HG03103 (cell line): Measurements from ENCODE around the gene ZNF841.
A peak's percentile ranks its signal among the peaks of the same experiment; 100 is the strongest.
"Not testable (repeated sequence)": the region's sequence is repeated elsewhere in the genome, so short reads cannot be mapped to it uniquely, and the experiment has no call there.

ENCODE experiments used
- ATAC-seq: cut with Tn5 transposase; IDR thresholded peaks from one replicate; pipeline ENCODE4 v1.9.1; 2021; ENCODE audit warnings: low read depth; ENCODE audit not compliant: unreplicated experiment

Gene ZNF841

GRCh38 chr19:52069653-52070052 lies 25.9 kb downstream of the ZNF841 start:
- ATAC-seq: no peak

- ATAC-seq: no peak
Measured at GRCh38 chr19:52066258-52066863, 29.2 kb downstream of the ZNF841 start.

GRCh38 chr19:52065399-52065798 lies 30.2 kb downstream of the ZNF841 start:
- ATAC-seq: no peak

DNA sequence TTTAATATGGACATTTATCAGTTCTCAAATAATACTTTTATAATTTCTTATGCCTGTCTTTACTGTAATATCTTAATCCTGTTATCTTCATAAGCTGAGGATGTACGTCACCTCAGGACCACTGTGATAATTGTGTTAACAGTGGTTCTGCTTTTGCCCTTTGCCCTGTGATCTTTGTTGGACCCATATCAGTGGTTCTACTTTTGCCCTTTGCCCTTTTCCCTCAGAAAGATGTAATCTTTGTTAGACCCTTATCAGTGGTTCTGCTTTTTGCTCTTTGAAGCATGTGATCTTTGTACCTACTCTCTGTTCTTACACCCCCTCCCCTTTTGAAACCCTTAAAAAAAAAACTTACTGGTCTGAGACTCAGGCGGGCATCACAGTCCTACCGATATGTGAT lies 39.1 kb downstream of the ZNF841 start:
- not testable (repeated sequence) for ATAC-seq

GRCh38 chr19:52051736-52052135 lies 43.8 kb downstream of the ZNF841 start:
- not testable (repeated sequence) for ATAC-seq

DNA sequence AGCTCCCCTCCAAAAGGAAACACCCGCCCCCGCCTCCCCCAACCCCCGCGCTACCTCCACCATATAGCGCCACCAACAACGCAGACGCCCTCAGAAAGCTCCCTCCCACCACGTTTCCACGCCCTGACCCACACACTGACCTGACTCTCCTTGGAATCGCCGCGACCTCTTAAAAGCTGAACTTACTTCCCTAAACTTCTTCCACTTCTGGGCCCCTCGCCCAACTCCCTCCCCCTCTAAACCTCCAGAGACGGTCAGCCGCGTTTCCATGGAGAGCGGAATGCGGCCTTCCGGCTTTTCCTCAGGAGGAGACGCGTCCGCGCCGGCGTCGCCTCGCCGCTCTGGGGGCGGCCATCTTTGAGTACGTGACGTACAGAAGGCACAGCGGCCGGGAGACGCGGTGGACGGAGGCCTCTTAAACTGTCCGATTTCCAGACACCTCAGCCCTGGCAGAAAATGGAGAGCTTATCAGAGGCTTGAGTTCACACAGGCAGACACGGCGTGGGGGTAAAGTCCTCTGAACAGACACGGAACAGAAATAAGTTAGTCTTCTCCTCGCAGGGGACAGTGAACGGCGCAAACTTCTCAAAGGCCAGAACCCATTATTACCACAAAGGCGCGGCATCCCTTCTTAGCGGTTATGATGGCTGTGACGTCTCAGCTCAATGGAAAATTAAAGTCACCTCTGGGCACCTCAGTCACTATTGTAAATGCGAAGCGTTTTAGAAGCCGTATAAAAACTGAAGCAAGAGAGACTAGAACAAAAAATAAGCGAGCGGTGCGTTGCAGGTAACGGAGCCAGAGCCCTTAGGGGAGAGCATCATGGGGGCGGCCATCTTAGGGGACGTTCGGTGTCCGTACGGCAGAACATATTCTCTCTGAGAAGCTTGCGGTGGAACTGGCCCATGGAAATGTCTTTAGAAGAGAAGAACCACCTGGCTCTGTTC lies 46.7 kb downstream of the ZNF841 start, which contains the start of gene ZNF432:
ZNF432 (minus strand) TSS at position 284 of the 947 bp plus-strand sequence. CDS start 1,970 bp downstream, outside the sequence.
- ATAC-seq: peak; percentile 88

- ATAC-seq: no peak
Measured at GRCh38 chr19:52039169-52039568, 56.4 kb downstream of the ZNF841 start.

GRCh38 chr19:52034051-52034728 lies 61.4 kb downstream of the ZNF841 start:
- ATAC-seq: no peak

DNA sequence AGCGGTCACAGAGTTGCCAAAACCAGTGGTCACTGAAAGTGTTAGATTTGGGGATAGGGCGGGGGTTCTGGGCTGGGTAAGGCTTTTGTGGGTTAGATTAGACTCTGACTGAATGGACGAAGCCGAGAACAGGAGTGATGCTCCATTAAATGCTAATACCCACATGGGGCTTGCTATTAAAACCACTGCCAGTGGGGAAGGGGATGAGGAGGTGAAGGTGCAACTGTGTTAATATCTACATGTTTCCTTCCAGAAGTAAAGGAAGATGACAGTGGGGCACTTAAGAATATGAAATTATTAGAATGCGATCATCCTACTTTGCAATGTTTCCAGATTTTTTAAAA lies 66.8 kb downstream of the ZNF841 start:
- no peak for ATAC-seq

DNA sequence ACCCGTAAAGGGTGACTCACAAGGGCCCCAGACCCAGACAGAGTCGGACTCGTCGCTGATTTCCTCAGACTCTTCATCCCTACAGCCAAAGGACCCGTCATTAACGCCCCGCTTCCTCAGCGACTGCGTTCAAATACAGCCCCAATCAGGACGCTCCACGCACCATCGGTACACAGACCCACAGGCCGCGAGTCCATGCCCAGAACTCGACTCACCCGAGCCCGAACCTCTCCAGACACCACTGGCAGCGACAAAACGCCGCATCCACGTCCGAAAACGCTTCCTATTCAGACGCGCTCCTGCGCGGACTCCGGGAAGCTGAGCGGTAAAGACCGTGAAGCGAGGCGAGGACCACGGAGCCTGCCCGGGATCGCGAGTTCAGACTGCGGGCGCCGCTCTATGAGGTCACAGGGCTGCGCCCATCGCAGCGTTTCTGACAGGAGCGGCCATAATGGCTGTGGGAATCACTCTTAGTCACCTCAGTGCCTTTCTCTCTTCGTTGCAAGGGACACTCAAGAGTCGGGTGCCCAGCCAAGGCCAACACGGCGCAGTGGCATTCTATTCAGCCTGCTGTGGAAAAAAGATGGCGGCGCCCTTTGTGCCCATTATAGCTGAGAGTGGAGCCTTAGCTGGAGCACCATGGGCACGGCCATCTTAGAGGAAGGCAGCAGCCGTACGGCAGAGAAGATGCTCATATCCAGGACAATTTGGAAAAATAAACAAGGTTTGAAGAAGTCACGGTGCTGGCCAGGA lies 67.4 kb downstream of the ZNF841 start, which contains the start of gene ZNF614:
ZNF614 (minus strand) TSS at position 353 of the 753 bp plus-strand sequence. CDS start 2,634 bp downstream, outside the sequence.
- peak; percentile 62 for ATAC-seq

- not testable (repeated sequence) for ATAC-seq
Measured at GRCh38 chr19:52026255-52026990, 69.1 kb downstream of the ZNF841 start.

GRCh38 chr19:52024478-52024877 lies 71.1 kb downstream of the ZNF841 start:
- not testable (repeated sequence) for ATAC-seq

GRCh38 chr19:52022193-52022592 lies 73.4 kb downstream of the ZNF841 start:
- ATAC-seq: no peak

DNA sequence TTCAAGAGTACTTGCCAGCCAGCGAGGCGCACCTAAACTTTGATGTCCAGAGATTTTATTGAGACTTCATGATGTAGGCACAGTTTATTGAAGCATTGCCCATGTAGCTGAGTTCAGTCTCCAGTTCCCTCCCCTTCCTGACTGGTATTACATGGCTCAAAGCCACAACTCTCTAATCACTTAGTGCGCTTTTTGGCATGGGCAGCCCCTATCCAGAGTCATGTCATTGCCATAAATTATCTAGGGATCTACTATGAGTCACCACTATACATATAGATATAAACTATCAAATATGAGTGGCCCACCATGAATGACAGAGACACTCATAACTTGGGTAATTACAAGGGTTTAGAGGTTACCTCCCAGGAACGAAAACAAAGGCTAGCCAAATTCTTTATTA lies 75.1 kb downstream of the ZNF841 start:
- no peak for ATAC-seq
